Stomach smooth muscle (tissue), 2 donors: ENCODE measurements around the gene VPS13D.
"Not testable (repeated sequence)": the region's sequence is repeated elsewhere in the genome, so short reads cannot be mapped to it uniquely, and the experiment has no call there.

Experiments
- H3K27ac ChIP-seq: one replicate; pipeline ENCODE4 v1.7.0; 2013; ENCODE audit warnings: mild to moderate bottlenecking, low read length, inconsistent platforms
- H3K27me3 ChIP-seq, 2 donors: one replicate each; pipeline ENCODE4 v1.7.0; 2013; ENCODE audit warnings: low read length in 2 of 2; ENCODE audit not compliant: insufficient read depth in 2 of 2, control insufficient read depth in 1 of 2
- H3K36me3 ChIP-seq, 2 donors: one replicate each; pipeline ENCODE4 v1.7.0; 2013; ENCODE audit warnings: low read length in 2 of 2; ENCODE audit not compliant: control insufficient read depth in 2 of 2, insufficient read depth in 2 of 2
- H3K4me1 ChIP-seq: one replicate; pipeline ENCODE4 v1.7.0; 2013; ENCODE audit warnings: low read length; ENCODE audit not compliant: control insufficient read depth, insufficient read depth
- H3K4me3 ChIP-seq, 2 donors: one replicate each; pipeline ENCODE4 v1.7.0; 2013; ENCODE audit warnings: low read length in 2 of 2
- H3K9ac ChIP-seq, 2 donors: one replicate each; pipeline ENCODE4 v1.7.0; 2013; ENCODE audit warnings: low read length in 2 of 2, mild to moderate bottlenecking in 1 of 2
- H3K9me3 ChIP-seq, 2 donors: one replicate each; pipeline ENCODE4 v1.7.0; 2013; ENCODE audit warnings: low read length in 2 of 2; ENCODE audit not compliant: control insufficient read depth in 2 of 2
- donor health status: healthy.
- donor health status: Pancreatic carcinoma.

The VPS13D gene

DNA sequence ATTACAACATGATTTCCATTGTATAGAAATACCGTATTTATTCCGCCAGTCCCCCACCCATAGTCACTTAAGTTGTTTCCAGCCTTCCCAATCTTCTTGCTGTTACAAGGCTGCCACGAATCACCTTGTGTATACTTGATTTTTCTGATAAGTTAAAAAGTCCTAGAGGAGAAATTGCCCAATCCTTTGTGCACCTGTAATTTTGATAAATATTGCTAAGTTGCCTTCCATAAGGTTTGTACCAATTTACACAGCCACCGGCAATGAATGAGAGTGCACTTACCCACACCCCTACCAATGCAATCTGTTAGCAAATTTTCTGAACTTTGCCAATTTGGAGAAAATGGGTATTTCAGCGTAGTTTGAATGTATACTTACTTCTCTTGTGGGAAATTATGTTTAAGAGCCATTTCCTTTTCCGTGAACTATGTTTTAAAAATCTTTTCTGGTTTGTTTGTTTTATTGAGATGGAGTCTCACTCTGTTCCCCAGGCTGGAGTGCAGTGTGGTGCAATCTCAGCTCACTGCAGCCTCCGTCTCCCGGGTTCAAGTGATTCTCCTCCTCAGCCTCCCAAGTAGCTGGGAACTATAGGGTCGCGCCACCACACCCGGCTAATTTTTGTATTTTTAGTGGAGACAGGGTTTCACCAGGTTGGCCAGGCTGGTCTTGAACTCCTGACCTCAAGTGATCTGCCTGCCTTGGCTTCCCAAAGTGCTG is 300.8 kb downstream of the VPS13D start:
- Histone ChIP-seq H3K27ac (no peak overlapping the region), H3K4me3 (no peak overlapping the region), H3K36me3 (no peaks in the 10 kb centered on the region), H3K9ac (no peak overlapping the region), H3K27me3 (no peaks in the 10 kb centered on the region), H3K4me1 (peaks cover 7% of the 10 kb centered on the region), H3K9me3 (no peaks in the 10 kb centered on the region)

- Histone ChIP-seq H3K4me3 (no peak overlapping the region), H3K9ac (no peak overlapping the region), H3K9me3 (no peaks in the 10 kb centered on the region), H3K27me3 (no peaks in the 10 kb centered on the region), H3K27ac (no peak overlapping the region), H3K4me1 (peaks cover 7% of the 10 kb centered on the region), H3K36me3 (no peaks in the 10 kb centered on the region)
Measured at GRCh38 chr1:12531179-12531499, 301.3 kb downstream of the VPS13D start.

GRCh38 chr1:12532405-12533315 is 302.8 kb downstream of the VPS13D start:
- Histone ChIP-seq H3K4me3 (no peak overlapping the region), H3K4me1 (peaks cover 7% of the 10 kb centered on the region), H3K9me3 (peaks cover 0 to 2% of the 10 kb centered on the region in 2 donors), H3K9ac (no peak overlapping the region), H3K27me3 (no peaks in the 10 kb centered on the region), H3K27ac (no peak overlapping the region), H3K36me3 (no peaks in the 10 kb centered on the region)

- Histone ChIP-seq H3K27ac (no peak overlapping the region), H3K4me1 (peaks cover 18% of the 10 kb centered on the region), H3K4me3 (no peak overlapping the region), H3K27me3 (no peaks in the 10 kb centered on the region), H3K36me3 (no peaks in the 10 kb centered on the region), H3K9me3 (peaks cover 0 to 2% of the 10 kb centered on the region in 2 donors), H3K9ac (no peak overlapping the region)
Measured at GRCh38 chr1:12536023-12536639, 306.3 kb downstream of the VPS13D start.

GRCh38 chr1:12537294-12537693 is 307.5 kb downstream of the VPS13D start:
- no peak overlapping the region for H3K27ac ChIP-seq
- H3K9ac ChIP-seq = no peak overlapping the region
- H3K4me3 ChIP-seq = no peak overlapping the region
- peaks cover 23% of the 10 kb centered on the region for H3K4me1 ChIP-seq
- no peaks in the 10 kb centered on the region for H3K36me3 ChIP-seq
- H3K27me3 ChIP-seq = no peaks in the 10 kb centered on the region
- peaks cover 0 to 2% of the 10 kb centered on the region in 2 donors for H3K9me3 ChIP-seq

- Histone ChIP-seq H3K4me3 (no peak overlapping the region), H3K9me3 (peaks cover 0 to 2% of the 10 kb centered on the region in 2 donors), H3K4me1 (peaks cover 23% of the 10 kb centered on the region), H3K27ac (no peak overlapping the region), H3K36me3 (no peaks in the 10 kb centered on the region), H3K9ac (no peak overlapping the region), H3K27me3 (no peaks in the 10 kb centered on the region)
Measured at GRCh38 chr1:12537906-12538461, 308.2 kb downstream of the VPS13D start.

DNA sequence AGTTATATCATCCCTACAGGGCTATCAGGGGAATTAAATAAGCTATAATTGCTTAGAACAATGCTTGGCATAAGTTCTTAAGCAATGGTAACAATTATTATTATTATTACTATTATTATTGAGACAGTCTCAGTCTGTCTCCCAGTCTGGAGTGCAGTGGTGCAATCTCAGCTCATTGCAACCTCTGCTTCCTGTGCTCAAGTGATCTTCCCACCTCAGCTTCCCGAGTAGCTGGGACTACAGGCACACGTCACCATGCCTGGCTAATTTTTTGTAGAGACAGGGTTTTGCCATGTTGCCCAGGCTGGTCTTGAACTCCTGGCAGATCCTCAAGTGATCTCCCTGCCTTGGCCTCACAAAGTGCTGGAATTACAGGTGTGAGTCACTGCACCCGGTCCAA is 308.7 kb downstream of the VPS13D start:
- H3K27ac ChIP-seq, H3K27me3 ChIP-seq, H3K9me3 ChIP-seq, H3K4me3 ChIP-seq, H3K36me3 ChIP-seq, H3K9ac ChIP-seq: not testable (repeated sequence)
- H3K4me1 ChIP-seq = peaks cover 23% of the 10 kb centered on the region

DNA sequence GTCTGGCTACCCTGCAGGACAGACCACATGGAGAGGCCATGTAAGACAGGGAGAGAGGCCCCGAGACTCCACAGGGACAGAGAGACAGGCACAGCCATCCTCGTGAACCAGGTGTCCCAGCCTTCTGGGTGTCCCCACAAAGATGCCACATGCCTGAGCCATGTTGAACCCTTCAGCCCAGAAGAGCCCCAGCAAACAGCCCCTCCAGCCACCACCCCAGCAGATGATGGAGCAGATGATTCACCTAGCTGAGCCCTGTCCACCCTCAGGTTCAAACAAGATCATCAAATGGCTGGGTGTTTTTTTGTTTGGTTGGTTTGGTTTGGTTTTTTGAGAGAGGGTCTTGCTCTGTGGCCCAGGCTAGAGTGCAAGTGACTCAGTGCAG is 309.5 kb downstream of the VPS13D start:
- Histone ChIP-seq H3K9ac (no peak overlapping the region), H3K4me1 (peaks cover 23% of the 10 kb centered on the region), H3K27me3 (no peaks in the 10 kb centered on the region), H3K9me3 (peaks cover 0 to 2% of the 10 kb centered on the region in 2 donors), H3K27ac (peak overlapping the region; percentile 64), H3K36me3 (no peaks in the 10 kb centered on the region), H3K4me3 (no peak overlapping the region)

DNA sequence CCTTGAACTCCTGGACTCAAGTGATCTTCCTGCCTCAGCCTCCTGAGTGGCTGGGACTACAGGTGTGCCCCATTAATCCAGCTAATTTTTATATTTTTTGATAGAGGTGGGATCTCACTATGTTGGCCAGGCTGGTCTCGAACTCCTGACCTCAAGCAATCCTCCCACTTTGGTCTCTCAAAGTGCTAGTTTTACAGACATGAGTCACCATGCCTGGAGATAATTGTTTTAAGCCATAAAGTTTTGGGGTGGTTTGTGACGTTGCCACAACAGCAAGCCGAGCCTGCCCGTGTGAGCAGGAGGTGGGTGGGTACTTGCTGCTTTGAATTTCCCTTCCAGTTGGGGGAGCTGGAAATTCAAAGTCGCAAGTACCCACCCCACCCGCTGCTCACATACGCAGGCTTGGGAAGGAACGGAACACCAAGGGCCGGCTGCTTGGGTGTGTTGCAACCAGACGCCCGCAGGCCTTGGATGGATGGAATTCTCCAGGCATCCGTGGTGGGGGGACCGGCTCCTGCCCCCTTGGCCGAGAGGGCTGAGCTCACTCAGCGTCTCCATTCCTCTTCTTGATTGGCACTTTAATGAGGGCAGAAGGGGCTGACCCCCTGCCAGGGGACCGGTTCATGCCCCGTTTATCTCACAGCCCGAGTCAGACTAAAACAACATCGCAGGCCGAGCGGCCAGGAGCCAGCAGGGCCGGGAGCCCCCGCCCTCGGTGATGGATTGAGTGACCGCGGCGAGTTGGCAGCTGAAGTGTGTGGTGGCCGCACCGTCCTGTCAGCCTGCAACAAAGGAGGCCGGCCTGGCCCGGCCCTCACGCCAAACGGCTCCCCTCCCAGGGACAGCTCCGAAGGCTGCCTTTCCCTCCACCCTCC is 310.1 kb downstream of the VPS13D start:
- Histone ChIP-seq H3K9ac (peak overlapping the region in 1 of 2 donors; percentile 55), H3K9me3 (peaks cover 0 to 2% of the 10 kb centered on the region in 2 donors), H3K27ac (peak overlapping the region; percentile 64), H3K27me3 (no peaks in the 10 kb centered on the region), H3K4me3 (peak overlapping the region in 1 of 2 donors; percentile 49), H3K4me1 (peaks cover 23% of the 10 kb centered on the region), H3K36me3 (no peaks in the 10 kb centered on the region)
